AG04449 (cell line): Measurements from ENCODE around the gene WDR54.

Source experiments
- CTCF ChIA-PET: fragments of 350-600 bp; formaldehyde crosslinking; extraction: SDS; loops from one replicate; lab custom pipeline; 2021; ENCODE audit warnings: antibody characterized with exemption; lab: Yijun Ruan, JAX
- POLR2A ChIA-PET: fragments of 400-600, 350-600 bp; formaldehyde crosslinking; extraction: SDS; loops from one replicate; lab custom pipeline; 2020; ENCODE audit warnings: antibody characterized with exemption, inconsistent platforms; lab: Yijun Ruan, JAX
- DNase-seq: peaks from one replicate; pipeline ENCODE4 v3.0.0-alpha.2; 2010; ENCODE audit warnings: low read depth, low spot score
- H3K4me3 ChIP-seq: 2 replicates; pipeline ENCODE4 v1.5.1; 2011; ENCODE audit warnings: low read depth, mild to moderate bottlenecking, control low read depth, low read length
- TF ChIP-seq, protein P1 (sequence below): IDR thresholded peaks from one replicate; pipeline ENCODE4 v1.5.1; 2011; ENCODE audit warnings: mild to moderate bottlenecking, moderate library complexity, low read length, control low read depth, inconsistent platforms; ENCODE audit not compliant: insufficient read depth; ENCODE audit errors: missing control alignments

WDR54 gene

DNA sequence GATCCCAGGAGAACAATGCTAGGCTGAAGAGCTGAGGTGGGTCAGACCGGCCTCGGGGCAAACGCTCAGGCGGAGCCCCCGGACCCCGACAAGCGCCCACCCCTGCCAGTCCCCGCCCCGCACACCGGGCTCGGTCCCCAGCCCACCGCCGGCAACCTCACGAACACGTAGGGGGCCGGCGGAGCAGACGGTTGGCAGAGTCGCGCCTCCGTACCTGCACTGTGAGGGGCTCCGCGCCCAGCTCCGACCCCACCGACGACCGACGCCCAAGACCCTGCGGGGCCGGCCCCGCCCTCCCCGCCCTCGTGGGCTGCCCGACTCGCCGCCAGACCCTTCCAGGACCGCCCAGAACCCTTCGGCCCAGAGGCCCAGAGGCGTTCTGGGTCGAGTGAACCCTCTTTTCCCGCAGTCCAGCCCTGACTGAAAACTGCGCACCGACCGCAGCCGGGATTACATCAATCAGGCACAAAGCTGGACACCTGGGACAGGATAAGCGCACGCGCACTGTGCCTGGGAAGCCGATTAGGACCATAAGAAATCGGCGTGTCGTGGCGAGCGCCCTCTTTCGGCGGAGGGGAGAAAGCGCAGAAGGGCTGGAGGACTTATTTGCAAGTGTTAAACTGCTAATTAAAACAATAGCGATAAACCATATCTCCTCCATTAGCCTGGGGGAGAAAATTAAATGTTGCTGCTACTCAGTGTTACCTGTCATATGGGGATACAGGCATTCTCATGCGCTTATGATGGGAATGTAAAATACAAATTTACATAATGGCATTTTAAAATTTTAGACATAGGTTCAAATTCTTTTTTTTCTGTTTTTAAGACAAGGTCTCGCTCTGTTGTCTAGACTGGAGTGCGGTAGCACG is 29.7 kb upstream of the WDR54 start:
- ChIA-PET CTCF (interaction anchor here (0.6 to 6.6 kb wide), 43 partner anchors 8 to 568 kb away, joined by 3 to 74 read pairs (median 4); partner anchors contain the start of genes C2orf81, CCDC142, DCTN1 and MTHFD2), POLR2A (interaction anchor here (0.9 to 1.4 kb wide), 5 partner anchors 9 to 193 kb away, joined by 3 to 4 read pairs (median 3); partner anchors contain the start of gene WBP1)
- DNase-seq = peak; percentile 29

DNA sequence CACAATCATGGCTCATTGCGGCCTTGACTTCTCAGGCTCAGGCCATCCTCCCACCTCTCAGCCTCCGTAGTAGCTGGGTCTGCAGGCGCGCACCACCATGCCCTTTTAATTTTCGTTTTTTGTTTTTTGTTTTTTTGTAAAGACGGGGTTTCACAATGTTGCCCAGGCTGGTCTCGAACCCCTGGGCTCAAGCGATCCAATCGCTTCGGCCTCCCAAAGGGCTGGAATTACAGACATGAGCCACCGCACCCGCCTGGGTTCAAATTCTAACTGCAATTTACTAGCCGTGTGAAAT is 29.1 kb upstream of the WDR54 start:
- CTCF ChIA-PET = interaction anchor here (0.7 to 6.6 kb wide), 25 partner anchors 8 to 568 kb away, joined by 3 to 74 read pairs (median 7); partner anchors contain the start of genes C2orf81, DCTN1 and WDR54
- no peak for DNase-seq

More for the DNA sequence above, 29.7 kb upstream of the WDR54 start:
- TF ChIP-seq, protein P1, sequence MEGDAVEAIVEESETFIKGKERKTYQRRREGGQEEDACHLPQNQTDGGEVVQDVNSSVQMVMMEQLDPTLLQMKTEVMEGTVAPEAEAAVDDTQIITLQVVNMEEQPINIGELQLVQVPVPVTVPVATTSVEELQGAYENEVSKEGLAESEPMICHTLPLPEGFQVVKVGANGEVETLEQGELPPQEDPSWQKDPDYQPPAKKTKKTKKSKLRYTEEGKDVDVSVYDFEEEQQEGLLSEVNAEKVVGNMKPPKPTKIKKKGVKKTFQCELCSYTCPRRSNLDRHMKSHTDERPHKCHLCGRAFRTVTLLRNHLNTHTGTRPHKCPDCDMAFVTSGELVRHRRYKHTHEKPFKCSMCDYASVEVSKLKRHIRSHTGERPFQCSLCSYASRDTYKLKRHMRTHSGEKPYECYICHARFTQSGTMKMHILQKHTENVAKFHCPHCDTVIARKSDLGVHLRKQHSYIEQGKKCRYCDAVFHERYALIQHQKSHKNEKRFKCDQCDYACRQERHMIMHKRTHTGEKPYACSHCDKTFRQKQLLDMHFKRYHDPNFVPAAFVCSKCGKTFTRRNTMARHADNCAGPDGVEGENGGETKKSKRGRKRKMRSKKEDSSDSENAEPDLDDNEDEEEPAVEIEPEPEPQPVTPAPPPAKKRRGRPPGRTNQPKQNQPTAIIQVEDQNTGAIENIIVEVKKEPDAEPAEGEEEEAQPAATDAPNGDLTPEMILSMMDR = peak; percentile 90
- peak overlapping the region; percentile 72 for H3K4me3 ChIP-seq

GRCh38 chr2:74393525-74393924 is 28.0 kb upstream of the WDR54 start:
- no peak for DNase-seq

More for the DNA sequence above, 29.1 kb upstream of the WDR54 start:
- no peak overlapping the region; the same call in 1 of the 2 replicates for H3K4me3 ChIP-seq
- POLR2A ChIA-PET = interaction anchor here (1.0 to 1.4 kb wide), 3 partner anchors 9 to 193 kb away, joined by 3 to 4 read pairs (median 3); partner anchors contain the start of gene WBP1
- TF ChIP-seq, protein P1 = no peak

DNA sequence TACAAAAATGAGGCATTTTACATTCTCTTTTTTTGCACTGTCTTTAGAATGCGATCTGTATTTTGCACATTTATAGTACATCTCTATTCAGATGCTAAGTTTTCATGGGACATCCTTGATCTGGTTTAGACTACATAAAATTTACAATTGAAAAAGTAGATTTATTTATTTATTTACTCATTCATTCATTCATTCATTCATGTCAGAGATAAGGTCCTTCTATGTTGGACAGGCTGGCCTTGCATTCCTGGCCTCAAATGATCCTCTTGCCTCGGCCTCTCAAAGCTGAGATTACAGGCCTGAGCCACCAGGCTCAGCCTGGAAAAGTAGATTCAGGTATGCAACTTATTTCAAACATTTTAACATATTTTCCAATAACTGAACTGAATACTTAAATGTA is 25.4 kb upstream of the WDR54 start:
- DNase-seq = no peak
- CTCF ChIA-PET = interaction anchor here (1.6 to 1.7 kb wide), 2 partner anchors 11 to 147 kb away, joined by 3 to 4 read pairs; no protein-coding TSS in a partner anchor
- POLR2A ChIA-PET = no interaction called here
- H3K4me3 ChIP-seq = no peak overlapping the region
- TF ChIP-seq, protein P1 = no peak

More at GRCh38 chr2:74393525-74393924, 28.0 kb upstream of the WDR54 start:
- POLR2A ChIA-PET = no interaction called here
- TF ChIP-seq, protein P1 = no peak
- CTCF ChIA-PET = interaction anchor here (1.3 to 6.6 kb wide), 9 partner anchors 11 to 144 kb away, joined by 6 to 74 read pairs (median 10); partner anchors contain the start of gene DCTN1
- no peak overlapping the region for H3K4me3 ChIP-seq

DNA sequence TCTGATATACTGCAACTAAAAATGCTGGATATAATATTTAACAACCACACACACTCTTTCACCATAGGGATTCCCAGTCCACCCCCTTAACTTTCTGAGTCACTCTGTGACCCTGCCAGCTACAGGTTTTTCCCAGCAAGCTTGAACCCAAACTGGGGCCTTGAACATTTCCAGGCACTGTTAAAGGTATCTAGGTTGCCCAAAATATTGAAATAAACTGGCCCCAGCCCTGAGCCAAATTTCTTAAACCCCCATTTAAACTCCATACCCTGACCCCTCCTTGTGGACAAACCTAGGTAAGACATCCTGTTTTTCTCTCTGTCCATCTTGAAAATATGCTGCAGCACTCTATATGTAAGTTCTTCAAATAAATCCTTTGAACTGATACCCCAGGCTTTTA is 21.7 kb upstream of the WDR54 start:
- POLR2A ChIA-PET = no interaction called here
- DNase-seq = no peak
- CTCF ChIA-PET = interaction anchor here (0.6 to 4.0 kb wide), 8 partner anchors 9 to 576 kb away, joined by 3 to 62 read pairs (median 4); partner anchors contain the start of gene C2orf81
- TF ChIP-seq, protein P1 = peak; percentile 8
- no peak overlapping the region for H3K4me3 ChIP-seq
